Pons (tissue), 1 donor: Measurements from ENCODE around the gene USP46.
A peak's percentile ranks its signal among the peaks of the same experiment; 100 is the strongest.

Experiments
- DNase-seq: peaks from one replicate; pipeline ENCODE4 v3.0.0-alpha.2; 2016; ENCODE audit warnings: low spot score

Gene USP46

DNA sequence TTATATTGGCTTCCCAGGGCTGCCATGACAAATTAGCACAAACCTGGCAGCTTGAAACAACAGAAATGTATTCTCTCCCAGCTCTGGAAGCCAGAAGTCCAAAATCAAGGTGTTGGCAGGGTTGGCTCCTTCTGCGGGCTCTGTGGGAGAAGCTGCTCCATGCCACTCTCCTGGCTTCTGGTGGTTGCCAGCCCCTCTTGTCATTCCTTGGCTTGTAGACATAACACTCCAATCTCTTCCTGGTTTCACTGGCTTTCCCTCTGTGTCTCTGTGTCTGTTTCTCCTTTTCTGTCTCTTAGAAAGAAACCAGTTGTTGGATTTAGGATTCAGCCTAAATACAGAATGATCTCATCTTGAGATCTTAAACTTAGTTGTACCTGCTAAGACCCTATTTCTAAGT, 85.5 kb downstream of the USP46 start:
- DNase-seq, result no peak

DNA sequence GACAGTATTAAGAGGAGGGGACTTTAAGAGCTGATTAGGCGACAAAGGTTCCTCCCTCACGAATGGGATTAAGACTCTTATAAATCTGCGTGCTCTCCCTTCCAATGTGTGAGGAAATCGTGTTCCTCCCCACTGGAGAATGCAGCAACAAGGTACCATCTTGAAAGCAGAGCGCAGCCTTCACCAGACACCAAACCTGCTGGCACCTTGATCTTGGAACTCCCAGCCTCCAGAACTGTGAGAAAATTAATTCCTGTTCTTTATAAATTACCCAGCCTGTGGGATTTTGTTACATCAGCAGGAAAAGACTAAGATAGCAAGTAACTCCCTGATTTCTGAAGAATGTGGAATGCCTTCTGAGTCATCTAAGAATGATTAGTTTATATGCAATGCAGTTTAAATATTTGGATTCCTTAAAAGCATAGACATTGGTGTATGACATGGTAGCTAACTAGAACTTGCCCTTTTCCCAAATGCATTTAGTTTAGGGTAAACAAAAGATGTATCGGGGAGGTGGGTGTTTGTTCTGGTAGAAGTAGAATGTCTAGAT, 86.1 kb downstream of the USP46 start:
- DNase-seq, result no peak

DNA sequence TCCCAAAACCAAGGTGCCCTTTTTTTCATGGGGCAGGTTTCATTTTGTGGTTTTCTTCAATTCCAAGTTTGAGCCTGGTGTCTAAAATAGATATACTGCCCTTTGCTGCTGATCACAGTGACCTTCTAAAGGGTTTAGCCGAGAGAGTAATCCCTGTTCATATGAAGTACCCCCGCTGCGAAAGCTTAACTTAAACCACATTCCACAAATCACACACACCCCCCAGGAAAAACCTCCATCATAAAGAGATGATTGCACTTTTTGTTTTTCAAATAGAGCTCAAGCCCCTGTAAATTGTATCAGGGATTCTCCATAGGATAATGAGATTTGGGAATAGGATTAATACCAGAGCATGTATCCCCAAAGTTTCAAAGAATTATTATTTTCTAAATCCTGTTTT, 90.8 kb downstream of the USP46 start:
- no peak for DNase-seq

DNA sequence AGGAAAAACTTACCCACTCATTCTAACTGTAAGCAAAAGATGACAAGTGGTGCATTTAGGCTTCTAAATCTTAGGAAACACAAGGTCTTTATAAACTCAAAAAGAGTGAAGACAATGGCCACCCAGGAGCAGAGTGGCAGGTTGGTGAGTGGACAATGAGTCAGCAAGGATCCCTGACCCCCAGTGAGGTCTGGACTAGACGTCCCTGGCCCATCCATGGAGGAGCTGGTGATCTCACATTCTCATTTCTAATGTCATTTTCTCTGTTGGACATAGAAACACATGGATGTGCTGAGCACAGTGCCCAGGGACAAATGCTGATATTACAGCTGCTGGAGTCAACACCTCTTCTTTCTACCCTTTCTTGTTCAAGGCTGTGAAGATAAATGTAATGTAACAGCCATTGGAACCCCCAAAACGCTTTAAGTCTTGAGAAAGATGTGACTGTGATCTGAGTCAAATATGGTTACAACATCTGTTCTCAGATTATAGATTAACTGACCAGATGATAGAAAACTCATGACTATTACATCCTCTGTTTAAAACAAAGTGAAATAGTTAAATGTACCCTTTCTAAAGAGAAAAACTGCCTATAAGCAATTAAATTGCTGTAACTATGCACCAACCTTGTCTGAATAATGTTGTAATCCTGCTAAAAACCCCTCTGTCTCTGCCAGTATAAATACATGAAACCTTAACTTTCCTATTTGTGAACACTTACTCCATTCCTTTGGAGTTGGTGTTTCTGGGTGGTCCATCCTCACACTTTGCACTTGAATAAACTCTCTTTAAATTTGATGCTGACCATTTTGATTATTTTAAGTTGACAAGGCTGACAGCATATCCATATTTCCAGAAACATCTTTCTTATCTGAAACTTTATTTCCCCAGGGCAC, 92.7 kb downstream of the USP46 start:
- DNase-seq, result no peak

DNA sequence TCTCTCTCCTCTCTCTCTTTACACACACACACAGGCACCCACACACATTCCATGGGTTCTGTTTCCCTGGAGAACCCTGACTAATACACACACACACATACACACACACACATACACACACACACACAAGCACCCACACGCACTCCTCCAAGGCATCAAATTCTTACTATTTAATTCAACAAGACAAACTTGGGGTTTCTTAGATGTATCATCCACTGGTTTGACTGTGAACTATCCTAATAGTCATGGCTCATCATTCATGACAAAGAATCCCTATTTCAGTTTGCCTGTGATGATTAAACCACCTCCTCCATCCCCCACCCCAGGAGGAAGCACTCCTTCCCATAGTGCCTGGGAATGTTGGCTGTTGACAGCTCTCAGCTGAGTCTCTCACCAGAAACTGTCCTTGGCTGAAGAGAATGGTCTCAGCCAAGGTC, 98.2 kb downstream of the USP46 start:
- no peak for DNase-seq

DNA sequence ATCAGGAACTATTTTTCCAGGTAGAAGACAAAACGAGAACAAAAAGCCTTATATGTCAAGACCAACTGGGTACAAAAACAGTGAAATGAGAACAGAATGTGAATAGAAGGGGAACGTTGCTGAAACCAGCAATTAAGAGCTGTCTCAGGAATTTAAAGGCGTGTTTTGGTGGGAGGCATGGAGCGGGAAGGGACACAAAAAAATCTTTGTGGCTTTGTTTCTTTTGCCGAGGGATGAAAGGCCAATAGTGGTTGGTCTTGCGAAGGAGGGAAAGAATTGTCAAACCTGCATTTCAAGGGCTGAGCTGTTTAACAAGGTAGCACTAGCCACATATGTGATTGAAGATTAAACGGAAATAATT, 103.8 kb downstream of the USP46 start:
- no peak for DNase-seq

DNA sequence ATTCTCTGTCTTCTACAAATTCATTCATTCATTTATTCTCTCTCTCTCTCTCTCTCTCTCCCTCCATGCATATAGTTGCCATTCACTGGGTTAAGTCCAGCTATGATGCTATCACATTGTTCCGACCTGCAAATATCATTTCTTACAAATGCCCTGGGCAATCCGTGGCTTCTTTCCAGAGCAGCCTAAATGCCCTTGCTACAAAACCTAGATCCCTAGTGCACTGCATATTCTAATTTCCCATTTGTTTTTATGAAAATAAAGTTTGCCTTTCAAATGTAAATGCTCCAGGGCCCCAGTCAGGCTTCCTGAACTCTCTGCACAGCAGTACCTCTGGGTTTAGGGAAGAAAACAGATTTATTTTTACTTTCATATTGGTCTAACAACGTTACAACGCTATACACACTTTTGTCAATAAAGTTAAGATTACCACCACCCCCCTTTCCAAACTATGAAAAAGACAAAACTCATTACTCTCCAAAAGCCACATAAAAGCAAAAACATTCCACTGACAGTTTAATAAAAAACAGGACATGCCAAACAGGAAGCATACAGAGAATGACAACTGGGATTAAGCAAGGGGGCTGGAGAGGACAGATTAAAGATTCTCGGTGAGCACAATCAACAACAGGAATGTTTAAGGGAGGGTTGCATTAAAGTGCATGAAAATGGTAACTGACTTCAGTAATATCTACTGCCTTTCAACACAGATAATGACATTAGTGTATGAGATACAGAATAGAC, 104.3 kb downstream of the USP46 start:
- DNase-seq, result no peak

DNA sequence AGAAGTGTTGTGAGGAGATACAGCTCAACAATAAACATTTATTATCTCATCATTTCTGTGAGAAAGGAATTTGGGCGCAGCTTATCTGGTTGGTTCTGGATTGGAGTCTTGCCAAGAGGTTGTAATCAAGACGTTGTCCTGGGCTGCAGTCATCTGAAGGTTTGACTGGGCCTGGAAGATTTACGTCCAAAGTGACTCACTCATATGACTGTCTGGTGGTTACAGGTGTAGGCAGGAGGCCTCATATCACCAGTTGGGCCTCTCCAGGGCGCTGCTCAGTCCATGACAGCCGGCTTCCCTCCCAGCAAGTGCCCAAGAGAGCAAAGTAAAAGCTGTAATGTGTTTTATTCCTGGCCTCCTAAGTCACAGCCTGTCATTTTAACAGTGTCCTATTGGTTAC, 106.3 kb downstream of the USP46 start:
- DNase-seq, result no peak

DNA sequence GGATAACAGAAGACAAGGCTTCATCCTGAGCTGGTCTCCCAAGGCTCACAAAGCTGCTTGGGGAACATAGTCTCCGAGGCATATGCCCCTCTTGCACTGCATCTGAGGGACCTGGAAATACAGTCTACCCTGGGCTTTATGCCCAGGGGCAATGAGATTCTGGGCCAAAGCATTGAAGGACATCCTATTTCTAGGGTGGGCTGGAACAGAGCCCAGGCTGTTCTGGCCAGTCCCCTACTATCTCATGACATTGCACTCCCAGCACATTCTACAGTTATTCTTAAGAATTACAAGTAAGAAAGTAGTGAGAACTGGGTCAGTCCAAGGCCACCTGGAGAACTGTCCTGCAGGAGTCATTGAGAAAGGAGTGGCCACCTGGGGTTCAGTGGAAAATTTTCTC, 107.6 kb downstream of the USP46 start:
- peak; percentile 4 for DNase-seq

DNA sequence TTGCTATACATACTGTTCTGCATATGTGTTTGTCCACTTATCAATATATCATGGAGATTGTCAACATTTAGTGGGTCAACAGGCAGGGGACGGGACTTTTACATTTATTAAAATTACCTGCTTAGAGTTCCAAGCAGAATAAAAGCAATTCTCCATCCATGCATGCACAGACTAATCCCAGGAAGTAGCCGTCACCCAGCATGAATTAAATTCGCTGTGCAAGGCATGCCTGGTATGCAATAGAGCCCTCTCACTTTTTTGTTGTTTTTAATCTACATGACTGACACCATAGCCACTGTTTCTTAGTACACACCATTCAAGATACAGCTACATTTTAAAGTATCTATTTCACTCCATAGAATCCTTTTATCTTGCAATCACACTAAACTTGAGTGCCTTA, 108.9 kb downstream of the USP46 start:
- DNase-seq, result no peak

DNA sequence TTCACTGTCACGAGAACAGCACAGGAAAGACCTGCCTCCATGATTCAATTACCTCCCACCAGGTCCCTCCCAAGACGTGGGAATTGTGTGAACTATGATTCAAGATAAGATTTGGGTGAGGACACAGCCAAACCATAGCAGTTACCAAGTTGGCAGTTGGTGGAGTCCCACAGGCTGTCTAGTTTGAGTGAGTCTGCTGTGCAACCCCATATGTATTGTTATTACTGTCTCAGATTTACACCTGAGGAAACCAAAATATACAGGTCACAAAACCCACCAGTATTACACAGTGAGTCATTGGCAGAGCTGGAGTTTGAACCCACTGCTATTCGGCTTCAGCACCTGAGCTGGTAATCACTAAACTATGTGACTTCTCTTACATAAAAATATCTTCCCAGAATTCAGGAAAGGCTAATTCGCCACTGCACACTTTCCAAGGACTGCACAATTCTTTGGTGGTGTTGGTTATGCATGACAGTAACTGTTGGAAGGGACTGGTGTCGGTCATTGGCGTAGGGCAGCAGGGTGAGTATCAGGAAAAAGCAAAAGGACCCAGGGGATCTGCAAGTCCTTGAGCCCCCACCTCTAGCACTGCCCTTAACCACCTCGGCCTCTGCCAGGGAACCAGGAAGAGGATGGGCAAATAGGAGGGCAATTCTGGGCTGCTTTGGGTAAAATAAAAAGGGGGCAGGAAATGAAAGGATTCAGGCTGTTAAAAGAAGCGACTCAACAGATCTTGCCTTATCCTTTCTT, 110.1 kb downstream of the USP46 start:
- no peak for DNase-seq

DNA sequence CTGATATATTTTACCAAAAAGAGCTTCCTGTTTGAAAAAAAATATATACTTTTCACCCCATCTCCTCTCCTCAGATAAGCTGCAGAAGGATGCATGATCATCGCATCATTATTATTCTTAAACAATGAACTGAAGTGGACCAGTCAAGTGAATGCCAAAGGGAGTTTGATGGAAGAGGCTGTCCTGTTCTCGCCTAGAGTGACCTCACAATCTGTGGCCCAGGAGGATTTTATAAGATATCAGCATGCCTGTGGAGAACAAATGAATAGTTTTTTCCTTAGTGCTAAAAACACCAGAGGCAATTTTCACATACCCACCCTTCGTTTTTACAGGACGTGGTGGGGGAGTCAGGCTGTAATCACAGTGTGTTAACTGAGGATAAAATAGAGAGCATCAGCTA, 112.7 kb downstream of the USP46 start:
- DNase-seq, result no peak

DNA sequence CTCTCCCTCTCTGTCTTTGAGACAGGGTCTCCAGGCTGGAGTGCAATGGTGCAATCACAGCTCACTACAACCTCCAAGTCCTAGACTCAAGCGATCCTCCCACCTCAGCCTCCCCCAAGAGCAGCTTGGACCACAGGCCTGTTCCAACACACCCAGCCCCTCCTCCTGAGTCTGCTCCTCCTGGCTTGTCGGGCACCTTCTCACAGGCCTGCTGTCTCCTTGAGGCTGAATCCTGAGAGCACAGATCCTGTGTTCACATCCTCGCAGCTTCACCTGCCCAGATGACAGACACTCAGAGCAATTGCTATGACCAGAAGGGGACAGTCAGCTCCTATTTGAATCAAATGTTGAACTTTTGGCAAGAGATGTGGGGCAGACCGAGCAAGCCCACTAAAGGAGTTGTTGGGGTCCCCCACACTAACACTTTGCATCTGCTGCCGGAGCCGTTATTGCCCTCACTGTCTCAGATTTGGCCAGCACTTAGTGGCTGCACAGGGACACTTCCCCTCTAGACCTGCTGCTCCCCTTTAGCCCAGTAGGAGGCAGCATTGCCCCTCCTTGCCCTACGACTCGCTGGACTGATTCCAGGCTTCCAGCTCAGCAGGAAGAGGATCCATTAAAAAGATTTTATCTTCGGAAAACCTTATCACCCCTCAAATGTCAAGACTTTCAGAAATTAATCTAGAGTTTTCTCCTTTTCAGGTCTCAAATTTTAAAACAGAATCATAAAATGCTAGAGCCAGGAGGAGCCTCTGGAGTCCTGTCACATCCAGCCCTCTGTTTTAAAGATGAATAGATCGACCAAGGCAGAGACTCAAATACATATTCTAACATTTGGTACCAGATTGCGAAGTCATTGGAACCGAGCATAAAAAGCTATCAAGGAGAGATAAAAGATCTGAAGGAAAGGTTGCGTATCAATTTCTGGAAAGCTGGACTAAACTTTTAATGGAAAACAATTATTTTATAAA, 113.7 kb downstream of the USP46 start:
- DNase-seq, result peak; percentile 64
